Medulla oblongata (tissue), 1 donor: ENCODE measurements around the gene SLC38A9.
"Not testable (repeated sequence)": the region's sequence is repeated elsewhere in the genome, so short reads cannot be mapped to it uniquely, and the experiment has no call there.

Source experiments
- DNase-seq: peaks from one replicate; pipeline ENCODE4 v3.0.0-alpha.2; 2015; ENCODE audit errors: extremely low spot score

SLC38A9 gene

GRCh38 chr5:55610542-55610941, 101.6 kb downstream of the SLC38A9 start:
- no peak for DNase-seq

- no peak for DNase-seq
Observed at GRCh38 chr5:55609413-55609812, 102.7 kb downstream of the SLC38A9 start.

GRCh38 chr5:55608595-55609349, 103.4 kb downstream of the SLC38A9 start:
- no peak for DNase-seq

- not testable (repeated sequence) for DNase-seq
Observed at GRCh38 chr5:55607309-55607708, 104.8 kb downstream of the SLC38A9 start.

GRCh38 chr5:55604611-55605067, 107.5 kb downstream of the SLC38A9 start:
- DNase-seq = no peak

- DNase-seq = peak; percentile 88
Observed at GRCh38 chr5:55603922-55604321, 108.2 kb downstream of the SLC38A9 start.

- no peak for DNase-seq
Observed at GRCh38 chr5:55601628-55602027, 110.5 kb downstream of the SLC38A9 start.

GRCh38 chr5:55601204-55601618, 110.9 kb downstream of the SLC38A9 start:
- peak; percentile 93 for DNase-seq

GRCh38 chr5:55600497-55601203, 111.5 kb downstream of the SLC38A9 start:
- DNase-seq = peak; percentile 63

- DNase-seq = no peak
Observed at GRCh38 chr5:55600086-55600485, 112.0 kb downstream of the SLC38A9 start.

GRCh38 chr5:55599148-55600050, 112.7 kb downstream of the SLC38A9 start:
- no peak for DNase-seq

- DNase-seq = no peak
Observed at GRCh38 chr5:55597014-55597981, 114.8 kb downstream of the SLC38A9 start.

- no peak for DNase-seq
Observed at GRCh38 chr5:55594671-55595070, 117.5 kb downstream of the SLC38A9 start.

GRCh38 chr5:55593115-55593472, 119.0 kb downstream of the SLC38A9 start:
- peak; percentile 45 for DNase-seq

GRCh38 chr5:55592388-55593114, 119.6 kb downstream of the SLC38A9 start:
- no peak for DNase-seq

GRCh38 chr5:55591686-55592085, 120.4 kb downstream of the SLC38A9 start:
- DNase-seq = no peak

- DNase-seq = no peak
Observed at GRCh38 chr5:55585206-55585610, 126.9 kb downstream of the SLC38A9 start.

- DNase-seq = no peak
Observed at GRCh38 chr5:55584398-55585205, 127.5 kb downstream of the SLC38A9 start.

GRCh38 chr5:55583578-55583977, 128.5 kb downstream of the SLC38A9 start:
- no peak for DNase-seq
